HL-60 (cell line): ENCODE results near the gene ADSS1.

Experiments
- DNase-seq, 2 experiments: peaks; one replicate each; pipeline ENCODE4 v3.0.0-alpha.2; 2010 to 2020; ENCODE audit warnings: low read depth in 1 of 2, low spot score in 1 of 2
- H3K27ac ChIP-seq: fragments of 250-450 bp; sonication (Bioruptor Pico); replicated peaks from 2 replicates; pipeline ENCODE4 v1.5.1; 2020; ENCODE audit warnings: mild to moderate bottlenecking, moderate library complexity
- H3K27me3 ChIP-seq: fragments of 250-450 bp; sonication (Bioruptor Pico); 2 replicates; pipeline ENCODE4 v1.5.1; 2021; ENCODE audit warnings: mild to moderate bottlenecking, moderate library complexity; ENCODE audit not compliant: insufficient read depth, poor library complexity, severe bottlenecking
- H3K4me3 ChIP-seq: replicated peaks from 2 replicates; pipeline ENCODE4 v1.5.1; 2011; ENCODE audit warnings: mild to moderate bottlenecking, control low read depth, low read length; ENCODE audit not compliant: insufficient read depth
- CTCF ChIP-seq: IDR thresholded peaks from one replicate; pipeline ENCODE4 v1.5.1; 2011; ENCODE audit warnings: low read length, control low read depth, inconsistent platforms; ENCODE audit not compliant: insufficient read depth
- GABPA ChIP-seq: IDR thresholded peaks from 2 replicates; pipeline ENCODE4 v1.6.1; 2012; ENCODE audit warnings: low read depth
- POLR2AphosphoS5 ChIP-seq: IDR thresholded peaks from 2 replicates; pipeline ENCODE4 v1.6.1; 2012; ENCODE audit warnings: low read depth
- REST ChIP-seq: IDR thresholded peaks from 2 replicates; pipeline ENCODE4 v1.6.1; 2012; ENCODE audit warnings: low read depth; ENCODE audit not compliant: insufficient replicate concordance
- SPI1 ChIP-seq: IDR thresholded peaks from 2 replicates; pipeline ENCODE4 v1.6.1; 2012; ENCODE audit warnings: low read depth, mild to moderate bottlenecking, borderline replicate concordance

Gene ADSS1

GRCh38 chr14:104785708-104786080 lies 61.7 kb downstream of the ADSS1 start:
- H3K4me3 ChIP-seq, result no peak overlapping the region
- no peak for DNase-seq
- no peaks in the 10 kb centered on the region for H3K27me3 ChIP-seq
- H3K27ac ChIP-seq, result peak overlapping the region; percentile 89
- TF ChIP-seq REST (no peak), CTCF (no peak)

GRCh38 chr14:104786091-104786586 lies 62.1 kb downstream of the ADSS1 start:
- no peak overlapping the region for H3K4me3 ChIP-seq
- TF ChIP-seq POLR2AphosphoS5, result peak; percentile 75
- TF ChIP-seq REST, result no peak
- TF ChIP-seq CTCF, result no peak
- peak; percentile 72 for TF ChIP-seq GABPA
- peak; percentile 72; the same call in 1 of the 2 replicates for TF ChIP-seq SPI1
- peak overlapping the region; percentile 89 for H3K27ac ChIP-seq
- DNase-seq, result peak; percentile 56 to 74
- H3K27me3 ChIP-seq, result no peaks in the 10 kb centered on the region

GRCh38 chr14:104786726-104787675 lies 63.0 kb downstream of the ADSS1 start:
- no peak overlapping the region for H3K4me3 ChIP-seq
- no peak for TF ChIP-seq REST
- TF ChIP-seq CTCF, result no peak
- no peak for TF ChIP-seq GABPA
- no peak for TF ChIP-seq POLR2AphosphoS5
- TF ChIP-seq SPI1, result no peak
- H3K27ac ChIP-seq, result peak overlapping the region; percentile 89
- DNase-seq, result peak in 1 of 2 experiments; percentile 53
- no peaks in the 10 kb centered on the region for H3K27me3 ChIP-seq
